Testis (tissue), 3 donors: ENCODE results near the gene BCORL1. TPM values are rescaled to one million over a fixed set of nuclear protein-coding genes. Genes with fewer than 3 reads are reported as not detected.
A peak's percentile ranks its signal among the peaks of the same experiment; 100 is the strongest.

Experiments used
- DNase-seq: peaks from one replicate; pipeline ENCODE4 v3.0.0-alpha.2; 2019
- H3K27ac ChIP-seq, 2 donors: fragments of 200-600 bp; sonication (generic); one replicate each; pipeline ENCODE4 v1.5.1; 2019
- H3K27me3 ChIP-seq: fragments of 200-600 bp; sonication (generic); one replicate; pipeline ENCODE4 v1.5.1; 2019
- H3K36me3 ChIP-seq: fragments of 200-600 bp; sonication (generic); one replicate; pipeline ENCODE4 v1.5.1; 2017; ENCODE audit warnings: low read depth; ENCODE audit errors: missing control alignments
- H3K4me1 ChIP-seq: fragments of 200-600 bp; sonication (generic); one replicate; pipeline ENCODE4 v1.5.1; 2019
- H3K4me3 ChIP-seq, 2 donors: fragments of 200-600 bp; sonication (generic); one replicate each; pipeline ENCODE4 v1.5.1; 2017 to 2019
- H3K9me3 ChIP-seq: fragments of 200-600 bp; sonication (generic); one replicate; pipeline ENCODE4 v1.5.1; 2017
- POLR2A ChIP-seq: fragments of 450-650 bp; IDR thresholded peaks from one replicate; pipeline ENCODE4 v1.6.1; 2017; ENCODE audit warnings: antibody characterized with exemption, mild to moderate bottlenecking, moderate library complexity
- WGBS, 2 donors: methylation state at CpG; one replicate each; pipeline ENCODE4 v1.1.5; 2018; 5-methylcytosine and 5-hydroxymethylcytosine counted together
- intact Hi-C: fragments of 100-400 bp; cut with DNase I; formaldehyde crosslinking; loops from one replicate; pipeline ENCODE4 v1.15.1; 2023; ENCODE audit warnings: low total_unique reads
- polyA plus RNA-seq: library from polyadenylated mRNA; stranded (reverse); fragments of 350-450 nt; fragmentation: Illumina TruSeq; extraction: RNeasy Lipid Tissue Mini Kit (QIAGEN cat#74804); gene quantifications from one replicate; pipeline ENCODE4 v1.2.3, GENCODE V29; 2014; ENCODE audit warnings: low read depth, low replicate concordance; ENCODE audit not compliant: insufficient read depth
- total RNA-seq, 2 donors: library from RNA; depleted of rRNA; stranded (reverse); fragments of >200 nt; gene quantifications; one replicate each; pipeline ENCODE4 v1.2.3, GENCODE V29; 2016
- TF ChIP-seq, protein P1 (sequence below), 3 experiments: fragments of 450-650 bp in 2 of 3; fragments of 200-600 bp in 1 of 3; sonication (generic) in 1 of 3; IDR thresholded peaks; one replicate each; pipeline ENCODE4 v1.5.1; 2016 to 2019; ENCODE audit warnings: antibody characterized with exemption in 3 of 3, mild to moderate bottlenecking in 2 of 3, moderate library complexity in 1 of 3

The BCORL1 gene
- total and polyA plus RNA-seq, 3 donors from 2014 or later: 27.7 to 33.1 (median 32.3) TPM

DNA sequence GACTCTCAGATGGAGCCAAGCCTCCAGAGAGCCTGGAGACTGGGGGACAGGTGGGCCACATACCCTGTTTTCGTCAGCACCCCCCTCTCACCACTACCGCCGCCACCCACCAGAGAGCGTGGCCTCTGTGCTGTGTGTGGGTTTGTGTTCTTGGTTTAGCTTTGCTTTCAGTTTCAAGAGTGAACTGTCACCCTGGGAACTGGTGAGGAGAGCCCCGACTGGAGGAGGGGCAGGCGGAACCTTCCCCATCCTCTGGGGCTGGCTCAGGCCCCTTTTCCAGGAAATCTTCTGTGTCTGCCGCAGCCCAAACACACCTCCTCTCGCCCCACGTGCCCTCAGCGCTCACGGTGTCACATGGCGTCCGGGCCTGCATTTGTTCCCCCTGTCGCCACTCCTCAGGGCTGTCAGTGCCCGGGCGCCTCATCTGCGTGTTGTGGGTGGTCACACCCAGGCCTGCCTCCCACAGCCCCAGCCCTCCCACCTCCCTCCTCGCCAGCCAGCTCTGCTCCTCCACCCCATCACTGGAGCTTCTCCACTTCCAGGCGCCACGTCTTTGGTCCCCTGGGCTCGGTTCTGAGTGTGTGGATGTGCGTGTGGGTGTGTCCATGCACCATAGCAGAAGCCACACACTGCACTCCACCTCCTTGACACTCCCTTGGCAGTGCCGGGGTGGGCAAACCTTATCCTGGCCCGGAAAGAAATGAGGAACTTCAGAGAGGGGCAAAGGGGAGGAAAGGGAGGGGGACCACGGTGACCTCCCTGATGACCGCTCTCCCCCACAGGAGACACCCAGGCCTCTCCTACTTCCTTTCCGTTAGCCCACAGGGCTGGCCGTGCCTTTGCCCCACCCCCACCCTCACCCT is 100.0 kb downstream of the BCORL1 start:
- DNase-seq: peak; percentile 22
- TF ChIP-seq, protein P1, sequence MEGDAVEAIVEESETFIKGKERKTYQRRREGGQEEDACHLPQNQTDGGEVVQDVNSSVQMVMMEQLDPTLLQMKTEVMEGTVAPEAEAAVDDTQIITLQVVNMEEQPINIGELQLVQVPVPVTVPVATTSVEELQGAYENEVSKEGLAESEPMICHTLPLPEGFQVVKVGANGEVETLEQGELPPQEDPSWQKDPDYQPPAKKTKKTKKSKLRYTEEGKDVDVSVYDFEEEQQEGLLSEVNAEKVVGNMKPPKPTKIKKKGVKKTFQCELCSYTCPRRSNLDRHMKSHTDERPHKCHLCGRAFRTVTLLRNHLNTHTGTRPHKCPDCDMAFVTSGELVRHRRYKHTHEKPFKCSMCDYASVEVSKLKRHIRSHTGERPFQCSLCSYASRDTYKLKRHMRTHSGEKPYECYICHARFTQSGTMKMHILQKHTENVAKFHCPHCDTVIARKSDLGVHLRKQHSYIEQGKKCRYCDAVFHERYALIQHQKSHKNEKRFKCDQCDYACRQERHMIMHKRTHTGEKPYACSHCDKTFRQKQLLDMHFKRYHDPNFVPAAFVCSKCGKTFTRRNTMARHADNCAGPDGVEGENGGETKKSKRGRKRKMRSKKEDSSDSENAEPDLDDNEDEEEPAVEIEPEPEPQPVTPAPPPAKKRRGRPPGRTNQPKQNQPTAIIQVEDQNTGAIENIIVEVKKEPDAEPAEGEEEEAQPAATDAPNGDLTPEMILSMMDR (IDR thresholded peaks at IDR 0.05): no peak
- no peak for TF ChIP-seq POLR2A
- Histone ChIP-seq H3K36me3 (no peaks in the 10 kb centered on the region), H3K4me3 (no peak overlapping the region), H3K9me3 (no peaks in the 10 kb centered on the region), H3K27ac (no peak overlapping the region), H3K4me1 (no peaks in the 10 kb centered on the region), H3K27me3 (no peaks in the 10 kb centered on the region)
- 43 to 73% methylated on average over 12 to 24 of the region's 28 CpGs for WGBS, 2 donors
- intact Hi-C loops: no loop called here

DNA sequence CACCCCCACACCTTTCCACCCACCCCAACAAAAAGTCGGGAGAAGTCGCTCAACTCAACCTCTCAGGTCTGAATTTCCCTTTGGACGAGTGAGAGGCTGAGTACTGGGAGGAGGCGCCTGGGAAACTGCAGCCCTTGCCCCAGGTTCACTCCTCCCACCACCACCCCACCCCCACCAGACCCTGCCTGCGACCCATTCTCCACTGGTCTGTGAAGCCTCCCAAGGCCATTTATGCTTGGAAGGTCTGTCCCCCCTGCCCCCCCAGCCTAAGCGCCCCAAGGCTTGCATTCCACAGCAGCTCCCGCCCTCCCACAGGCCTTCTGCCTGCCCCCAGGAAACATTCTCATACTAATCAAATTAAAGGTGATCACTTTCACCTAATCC is 100.7 kb downstream of the BCORL1 start:
- WGBS, 2 donors: 56% methylated on average over 5 of the region's 7 CpGs; no CpG with 5 or more reads in 1 of the 2 donors
- DNase-seq: no peak
- Histone ChIP-seq H3K27ac (no peak overlapping the region), H3K36me3 (no peaks in the 10 kb centered on the region), H3K9me3 (no peaks in the 10 kb centered on the region), H3K4me1 (no peaks in the 10 kb centered on the region), H3K4me3 (no peak overlapping the region), H3K27me3 (no peaks in the 10 kb centered on the region)
- TF ChIP-seq, protein P1 (IDR thresholded peaks at IDR 0.05): no peak
- intact Hi-C loops: no loop called here

DNA sequence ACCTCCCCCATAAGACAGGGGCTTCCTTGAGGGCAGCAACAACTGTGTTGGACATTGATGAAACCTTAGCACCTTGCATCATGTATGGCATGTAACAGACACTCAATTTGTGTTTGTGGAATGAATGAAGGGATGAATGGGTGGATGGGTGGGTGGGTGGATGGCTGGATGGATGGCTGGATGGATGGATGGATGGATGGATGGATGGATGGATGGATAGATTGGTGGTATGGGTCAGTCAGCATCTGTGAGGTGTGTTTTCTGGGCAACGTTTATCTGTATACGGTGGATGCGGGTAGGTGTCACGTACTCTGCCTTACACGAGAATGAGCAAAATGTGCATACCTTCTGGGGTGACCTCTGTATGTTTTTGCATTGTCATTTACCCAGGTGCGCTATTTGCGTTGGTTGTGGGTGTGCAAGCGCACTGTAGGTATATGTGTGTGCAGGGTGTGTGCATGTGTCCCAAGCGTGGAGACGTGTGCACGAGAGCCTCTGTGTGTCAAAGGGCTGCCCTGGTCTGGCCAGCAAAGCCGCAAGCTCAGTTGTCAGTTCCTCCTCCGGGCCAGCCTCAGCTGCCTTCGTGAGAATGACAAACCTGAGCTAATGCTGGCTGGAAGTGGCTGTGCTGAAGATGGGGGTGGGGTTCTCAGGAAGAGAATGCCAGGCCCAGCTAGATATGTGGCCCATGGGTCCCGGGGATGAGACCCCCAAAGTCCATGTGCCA is 101.4 kb downstream of the BCORL1 start:
- WGBS, 2 donors: 78 to 90% methylated on average over 12 to 15 of the region's 15 CpGs
- intact Hi-C loops: no loop called here
- H3K27me3 ChIP-seq: no peaks in the 10 kb centered on the region
- H3K4me3 ChIP-seq: no peak overlapping the region
- no peak overlapping the region for H3K27ac ChIP-seq
- no peaks in the 10 kb centered on the region for H3K9me3 ChIP-seq
- H3K4me1 ChIP-seq: no peaks in the 10 kb centered on the region
- no peaks in the 10 kb centered on the region for H3K36me3 ChIP-seq
- no peak for DNase-seq
- TF ChIP-seq, protein P1 (IDR thresholded peaks at IDR 0.05): no peak
- no peak for TF ChIP-seq POLR2A

- intact Hi-C loops: no loop called here
- H3K4me3 ChIP-seq: no peak overlapping the region
- H3K4me1 ChIP-seq: no peaks in the 10 kb centered on the region
- no peaks in the 10 kb centered on the region for H3K9me3 ChIP-seq
- 60 to 74% methylated on average over 1 to 4 of the region's 9 CpGs for WGBS, 2 donors
- TF ChIP-seq, protein P1 (IDR thresholded peaks at IDR 0.05): no peak
- no peak for TF ChIP-seq POLR2A
- no peak for DNase-seq
- H3K27ac ChIP-seq: no peak overlapping the region
- no peaks in the 10 kb centered on the region for H3K27me3 ChIP-seq
- no peaks in the 10 kb centered on the region for H3K36me3 ChIP-seq
These were observed 102.3 kb downstream of the BCORL1 start for GRCh38 chrX:130084631-130085237.
